ENCODE data around the gene SPIRE2.

DNA sequence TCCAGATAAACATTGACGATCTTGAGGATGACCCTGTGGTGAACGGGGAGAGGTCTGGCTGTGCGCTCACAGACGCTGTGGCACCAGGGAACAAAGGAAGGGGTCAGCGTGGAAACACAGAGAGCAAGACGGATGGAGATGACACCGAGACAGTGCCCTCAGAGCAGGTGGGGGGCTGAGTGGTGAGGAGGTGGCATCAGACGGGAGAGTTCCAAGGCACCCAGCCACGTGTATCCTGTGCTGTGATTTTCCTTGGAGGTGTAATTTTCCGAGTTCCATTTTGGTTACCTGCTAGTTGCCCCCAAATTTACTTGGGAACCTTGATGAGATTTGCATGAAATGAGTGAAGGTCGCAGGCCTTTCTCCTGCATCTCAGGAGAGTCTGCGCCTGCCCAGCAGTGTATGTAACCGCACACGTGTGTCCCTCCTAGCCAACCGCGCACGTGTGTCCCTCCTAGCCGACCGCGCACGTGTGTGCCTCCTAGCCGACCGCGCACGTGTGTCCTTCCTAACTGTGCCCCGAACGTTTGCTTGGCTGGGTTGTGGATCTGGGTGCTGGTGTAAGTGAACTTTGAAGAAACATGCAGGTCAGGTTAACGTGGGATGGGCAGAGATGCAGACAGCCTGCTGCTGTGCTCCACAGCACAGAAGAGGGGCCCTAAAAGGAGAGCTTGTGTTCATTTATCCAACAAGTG lies 55.2 kb downstream of the SPIRE2 start:
- TF ChIP-seq, protein P1, sequence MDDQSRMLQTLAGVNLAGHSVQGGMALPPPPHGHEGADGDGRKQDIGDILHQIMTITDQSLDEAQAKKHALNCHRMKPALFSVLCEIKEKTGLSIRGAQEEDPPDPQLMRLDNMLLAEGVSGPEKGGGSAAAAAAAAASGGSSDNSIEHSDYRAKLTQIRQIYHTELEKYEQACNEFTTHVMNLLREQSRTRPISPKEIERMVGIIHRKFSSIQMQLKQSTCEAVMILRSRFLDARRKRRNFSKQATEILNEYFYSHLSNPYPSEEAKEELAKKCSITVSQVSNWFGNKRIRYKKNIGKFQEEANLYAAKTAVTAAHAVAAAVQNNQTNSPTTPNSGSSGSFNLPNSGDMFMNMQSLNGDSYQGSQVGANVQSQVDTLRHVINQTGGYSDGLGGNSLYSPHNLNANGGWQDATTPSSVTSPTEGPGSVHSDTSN (CRISPR knock-in tag; IDR thresholded peaks at IDR 0.05; ENCODE audit: borderline replicate concordance), result no peak
- TF ChIP-seq ZNF720 (CRISPR knock-in tag; IDR thresholded peaks at IDR 0.05) (no peak), MXD1 (CRISPR knock-in tag; IDR thresholded peaks at IDR 0.05) (no peak), AHR (CRISPR knock-in tag; IDR thresholded peaks at IDR 0.05) (no peak), FOXJ3 (CRISPR knock-in tag; IDR thresholded peaks at IDR 0.05; ENCODE audit: borderline replicate concordance) (no peak), POLR2AphosphoS5 (IDR thresholded peaks at IDR 0.05; ENCODE audit: low read depth, low read length) (no peak), HMG20A (CRISPR knock-in tag; IDR thresholded peaks at IDR 0.05; ENCODE audit: borderline replicate concordance) (no peak), CTCF (CRISPR knock-in tag; IDR thresholded peaks at IDR 0.05) (no peak), EZH2 (conservative IDR thresholded peaks at IDR 0.05; ENCODE audit: low read depth, low read length) (no peak)

Measured in HepG2 (cell line).